GM12872 (cell line): ENCODE measurements around the gene C12orf42.

Experiments
- CTCF ChIP-seq: IDR thresholded peaks from 3 replicates; pipeline ENCODE4 v1.5.1; 2011; ENCODE audit warnings: low read depth, mild to moderate bottlenecking, low read length, moderate library complexity; ENCODE audit not compliant: insufficient read depth

The C12orf42 gene

GRCh38 chr12:103421402-103421801 lies 74.4 kb downstream of the C12orf42 start:
- TF ChIP-seq CTCF = no peak

GRCh38 chr12:103415681-103416080 lies 80.1 kb downstream of the C12orf42 start:
- no peak for TF ChIP-seq CTCF

GRCh38 chr12:103401421-103401820 lies 94.3 kb downstream of the C12orf42 start:
- no peak for TF ChIP-seq CTCF

GRCh38 chr12:103399986-103400385 lies 95.8 kb downstream of the C12orf42 start:
- TF ChIP-seq CTCF = no peak

GRCh38 chr12:103397536-103397935 lies 98.2 kb downstream of the C12orf42 start:
- TF ChIP-seq CTCF = no peak

- no peak for TF ChIP-seq CTCF
Measured at GRCh38 chr12:103392722-103393121, 103.0 kb downstream of the C12orf42 start.

GRCh38 chr12:103391103-103391502 lies 104.7 kb downstream of the C12orf42 start:
- TF ChIP-seq CTCF = no peak

- TF ChIP-seq CTCF = no peak
Measured at GRCh38 chr12:103387385-103387784, 108.4 kb downstream of the C12orf42 start.
